ENCODE data around the gene JAML. TPM values are rescaled to one million over a fixed set of nuclear protein-coding genes. Genes with fewer than 3 reads are reported as not detected.

The JAML gene
- total and polyA plus RNA-seq, 2 of the 13 experiments (the other 11 are each of a cell fraction or from before 2014, with no cell fraction given): 2.0 to 3.3 TPM

DNA sequence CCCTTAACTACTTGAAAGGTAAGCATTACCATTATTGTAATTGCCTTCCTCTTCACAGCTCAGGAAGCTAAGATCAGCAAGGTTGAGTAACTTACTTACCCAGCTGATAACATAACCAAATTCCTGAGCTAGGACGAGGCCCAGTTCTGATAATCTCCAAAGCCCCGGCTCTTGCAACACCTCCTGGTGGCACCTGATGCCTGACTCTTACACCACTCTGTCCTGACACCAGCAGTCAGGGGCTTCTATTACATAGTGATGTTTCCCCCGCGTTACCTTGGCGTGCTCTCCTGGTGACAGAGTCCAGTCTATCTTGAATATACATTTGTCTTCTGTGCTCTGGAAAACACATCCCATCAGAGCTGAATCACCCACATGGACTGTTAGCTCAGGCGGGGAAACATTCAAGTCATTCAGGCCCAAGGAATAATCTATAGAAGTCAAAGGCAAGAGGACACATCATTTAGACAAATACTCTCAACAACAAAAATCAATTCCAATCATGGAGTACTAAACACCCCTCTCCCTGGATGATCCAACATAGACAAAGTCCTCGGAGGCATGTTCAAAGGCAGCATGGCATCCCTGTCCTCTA lies 12.6 kb downstream of the JAML start:
- Histone ChIP-seq H3K36me3 (replicated peaks in 1 of 2; ENCODE audit: control insufficient read depth in 1 of 2, insufficient read depth in 2 of 2, low read length in 2 of 2) (no peaks in the 10 kb centered on the region), H3K9ac (ENCODE audit: insufficient read depth, low read depth, low read length) (peak overlapping the region; percentile 65), H3K79me2 (ENCODE audit: insufficient read depth, low read length) (no peaks in the 10 kb centered on the region), H3K27me3 (ENCODE audit: control insufficient read depth in 1 of 2, insufficient read depth in 2 of 2, low read length in 2 of 2) (no peaks in the 10 kb centered on the region), H3K9me3 (ENCODE audit: low read length) (no peaks in the 10 kb centered on the region), H3K4me3 (replicated peaks in 1 of 3; ENCODE audit: insufficient read depth in 1 of 3, low read depth in 2 of 3, low read length in 3 of 3) (peak overlapping the region in 1 of 3 experiments; percentile 37; a peak in 1 of 6 replicates), H3K4me1 (ENCODE audit: insufficient read depth, low read length) (peaks cover 77% of the 10 kb centered on the region), H3K4me2 (ENCODE audit: low read depth, low read length) (peak overlapping the region; percentile 59), H4K20me1 (ENCODE audit: insufficient read depth, low read length) (no peaks in the 10 kb centered on the region), H3K27ac (ENCODE audit: extremely low read length, insufficient read depth, low read length) (peak overlapping the region; percentile 95), H2AFZ (ENCODE audit: low read length) (no peak overlapping the region)
- in situ Hi-C loops (cut with HindIII; ENCODE audit: extremely low pct_ligation_motif_present, low pct_unique_long_range_greater_than_20kb): no loop called here
- FAIRE-seq (peak; percentile 89), ATAC-seq (peak; percentile 98), DNase-seq (ENCODE audit: low spot score) (peak; percentile 99)
- intact Hi-C loops (cut with micrococcal nuclease; ENCODE audit: unreplicated experiment): loop anchor here (1.0 kb wide), 3 partner anchors 10 to 40 kb away; partner anchors contain the start of gene MPZL3
- ChIA-PET POLR2A (interaction anchor here (0.8 to 4.1 kb wide), 11 partner anchors 10 to 856 kb away, joined by 3 to 49 read pairs (median 5); partner anchors contain the start of genes MPZL2, MPZL3 and VPS11), CTCF (ENCODE audit: low intra/inter-chr PET ratio, low total read pairs) (no interaction called here)
- BruUV-seq (replicated peaks): no TSS peak
- 0% methylated on average over 7 of the region's 7 CpGs for WGBS (ENCODE audit: low lambda C conversion rate)
- TF ChIP-seq MXI1 (IDR thresholded peaks at IDR 0.05; ENCODE audit: borderline replicate concordance, low read depth, low read length): peak; percentile 74; the same call in 1 of the 3 replicates
- TF ChIP-seq PPARG (CRISPR knock-in tag; conservative IDR thresholded peaks at IDR 0.05): peak; percentile 74; the same call in 1 of the 2 replicates
- peak; percentile 70 for TF ChIP-seq THAP11 (CRISPR knock-in tag; IDR thresholded peaks at IDR 0.05)
- peak; percentile 85 for TF ChIP-seq SIX4 (CRISPR knock-in tag; IDR thresholded peaks at IDR 0.05)
- no peak for TF ChIP-seq PHF20 (CRISPR knock-in tag; IDR thresholded peaks at IDR 0.05)
- peak; percentile 92 for TF ChIP-seq MED13 (CRISPR knock-in tag; IDR thresholded peaks at IDR 0.05)
- TF ChIP-seq SMYD3 (CRISPR knock-in tag; IDR thresholded peaks at IDR 0.05): peak; percentile 68; the same call in 1 of the 2 replicates
- 0 out of 2 replicates have a peak, but pooled peaks have one; percentile 19 for TF ChIP-seq ZNF605 (CRISPR knock-in tag; IDR thresholded peaks at IDR 0.05)
- TF ChIP-seq, protein P1, sequence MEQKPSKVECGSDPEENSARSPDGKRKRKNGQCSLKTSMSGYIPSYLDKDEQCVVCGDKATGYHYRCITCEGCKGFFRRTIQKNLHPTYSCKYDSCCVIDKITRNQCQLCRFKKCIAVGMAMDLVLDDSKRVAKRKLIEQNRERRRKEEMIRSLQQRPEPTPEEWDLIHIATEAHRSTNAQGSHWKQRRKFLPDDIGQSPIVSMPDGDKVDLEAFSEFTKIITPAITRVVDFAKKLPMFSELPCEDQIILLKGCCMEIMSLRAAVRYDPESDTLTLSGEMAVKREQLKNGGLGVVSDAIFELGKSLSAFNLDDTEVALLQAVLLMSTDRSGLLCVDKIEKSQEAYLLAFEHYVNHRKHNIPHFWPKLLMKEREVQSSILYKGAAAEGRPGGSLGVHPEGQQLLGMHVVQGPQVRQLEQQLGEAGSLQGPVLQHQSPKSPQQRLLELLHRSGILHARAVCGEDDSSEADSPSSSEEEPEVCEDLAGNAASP (CRISPR knock-in tag; IDR thresholded peaks at IDR 0.05; ENCODE audit: borderline replicate concordance): peak; percentile 64; the same call in 1 of the 2 replicates
- no peak for TF ChIP-seq RBM39 (IDR thresholded peaks at IDR 0.05; ENCODE audit: low read depth, low read length, poor library complexity, severe bottlenecking)
- no peak for TF ChIP-seq CBX2 (IDR thresholded peaks at IDR 0.05; ENCODE audit: low read depth, low read length)
- TF ChIP-seq CBX2 (CRISPR knock-in tag; IDR thresholded peaks at IDR 0.05; ENCODE audit: low read depth): no peak
- TF ChIP-seq ETV5 (CRISPR knock-in tag; IDR thresholded peaks at IDR 0.05; ENCODE audit: borderline replicate concordance): peak; percentile 91
- TF ChIP-seq NR2F1 (CRISPR knock-in tag; IDR thresholded peaks at IDR 0.05): peak in 1 of 2 experiments; percentile 10; a peak in 1 of 4 replicates
- TF ChIP-seq, protein P2, sequence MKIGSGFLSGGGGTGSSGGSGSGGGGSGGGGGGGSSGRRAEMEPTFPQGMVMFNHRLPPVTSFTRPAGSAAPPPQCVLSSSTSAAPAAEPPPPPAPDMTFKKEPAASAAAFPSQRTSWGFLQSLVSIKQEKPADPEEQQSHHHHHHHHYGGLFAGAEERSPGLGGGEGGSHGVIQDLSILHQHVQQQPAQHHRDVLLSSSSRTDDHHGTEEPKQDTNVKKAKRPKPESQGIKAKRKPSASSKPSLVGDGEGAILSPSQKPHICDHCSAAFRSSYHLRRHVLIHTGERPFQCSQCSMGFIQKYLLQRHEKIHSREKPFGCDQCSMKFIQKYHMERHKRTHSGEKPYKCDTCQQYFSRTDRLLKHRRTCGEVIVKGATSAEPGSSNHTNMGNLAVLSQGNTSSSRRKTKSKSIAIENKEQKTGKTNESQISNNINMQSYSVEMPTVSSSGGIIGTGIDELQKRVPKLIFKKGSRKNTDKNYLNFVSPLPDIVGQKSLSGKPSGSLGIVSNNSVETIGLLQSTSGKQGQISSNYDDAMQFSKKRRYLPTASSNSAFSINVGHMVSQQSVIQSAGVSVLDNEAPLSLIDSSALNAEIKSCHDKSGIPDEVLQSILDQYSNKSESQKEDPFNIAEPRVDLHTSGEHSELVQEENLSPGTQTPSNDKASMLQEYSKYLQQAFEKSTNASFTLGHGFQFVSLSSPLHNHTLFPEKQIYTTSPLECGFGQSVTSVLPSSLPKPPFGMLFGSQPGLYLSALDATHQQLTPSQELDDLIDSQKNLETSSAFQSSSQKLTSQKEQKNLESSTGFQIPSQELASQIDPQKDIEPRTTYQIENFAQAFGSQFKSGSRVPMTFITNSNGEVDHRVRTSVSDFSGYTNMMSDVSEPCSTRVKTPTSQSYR (CRISPR knock-in tag; IDR thresholded peaks at IDR 0.05; ENCODE audit: borderline replicate concordance): peak; percentile 60; the same call in 1 of the 2 replicates
- TF ChIP-seq, protein P3, sequence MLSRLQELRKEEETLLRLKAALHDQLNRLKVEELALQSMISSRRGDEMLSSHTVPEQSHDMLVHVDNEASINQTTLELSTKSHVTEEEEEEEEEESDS (CRISPR knock-in tag; IDR thresholded peaks at IDR 0.05; ENCODE audit: borderline replicate concordance): 0 out of 2 replicates have a peak, but pooled peaks have one; percentile 59
- TF ChIP-seq ZSCAN31 (CRISPR knock-in tag; IDR thresholded peaks at IDR 0.05; ENCODE audit: low read depth): no peak; the same call in 1 of the 2 replicates
- TF ChIP-seq NRL (CRISPR knock-in tag; IDR thresholded peaks at IDR 0.05; ENCODE audit: borderline replicate concordance): no peak
- peak; percentile 78; the same call in 1 of the 2 replicates for TF ChIP-seq NKX3-1 (CRISPR knock-in tag; IDR thresholded peaks at IDR 0.05)
- no peak for TF ChIP-seq HES4 (CRISPR knock-in tag; IDR thresholded peaks at IDR 0.05; ENCODE audit: borderline replicate concordance)
